GM13976 (cell line): ENCODE results near the gene REC114.

Experiments used
- DNase-seq: peaks from one replicate; pipeline ENCODE4 v3.0.0; 2012; ENCODE audit warnings: low spot score
- CTCF ChIP-seq: IDR thresholded peaks from 2 replicates; pipeline ENCODE4 v1.5.1; 2012; ENCODE audit warnings: borderline replicate concordance, mild to moderate bottlenecking; ENCODE audit not compliant: insufficient read depth; ENCODE audit errors: extremely low read depth, missing control alignments, control extremely low read depth
- in situ Hi-C: fragments of 300-500 bp; cut with MboI; formaldehyde crosslinking; loops from one replicate; pipeline ENCODE4 v1.12.0; 2022; ENCODE audit warnings: low sequenced_read_pairs, mixed read lengths, inconsistent platforms; ENCODE audit not compliant: unreplicated experiment

REC114 gene

GRCh38 chr15:73518876-73519733 lies 76.1 kb downstream of the REC114 start:
- DNase-seq: no peak
- no peak for TF ChIP-seq CTCF
- in situ Hi-C loops: no loop called here

- no peak for DNase-seq
- in situ Hi-C loops: no loop called here
- no peak for TF ChIP-seq CTCF
These were observed 79.0 kb downstream of the REC114 start for GRCh38 chr15:73522011-73522410.

- in situ Hi-C loops: no loop called here
- no peak for TF ChIP-seq CTCF
- DNase-seq: no peak
These were observed 82.0 kb downstream of the REC114 start for GRCh38 chr15:73524919-73525318.

GRCh38 chr15:73527598-73527997 lies 84.6 kb downstream of the REC114 start:
- in situ Hi-C loops: no loop called here
- TF ChIP-seq CTCF: no peak
- DNase-seq: no peak

- in situ Hi-C loops: no loop called here
- DNase-seq: no peak
- TF ChIP-seq CTCF: no peak
These were observed 87.7 kb downstream of the REC114 start for GRCh38 chr15:73530649-73531048.

- DNase-seq: no peak
- no peak for TF ChIP-seq CTCF
- in situ Hi-C loops: no loop called here
These were observed 95.2 kb downstream of the REC114 start for GRCh38 chr15:73538123-73538522.
